Stimulated activated naive CD8-positive, alpha-beta T cell treated with anti-CD3 and anti-CD28 coated beads, Interleukin-15, Interleukin-2, amounts not matched to agents 100 ng/mL and 50 ng/mL, for 24 hours (primary cell): ENCODE results near the gene FRMD4A.
"Not testable (repeated sequence)": the region's sequence is repeated elsewhere in the genome, so short reads cannot be mapped to it uniquely, and the experiment has no call there.

Source experiments
- H3K27ac Mint-ChIP-seq: one replicate; pipeline ENCODE4 v1.8.0; 2021; ENCODE audit warnings: mild to moderate bottlenecking, mixed read lengths
- H3K27me3 Mint-ChIP-seq: one replicate; pipeline ENCODE4 v1.8.0; 2021; ENCODE audit warnings: mixed read lengths
- H3K36me3 Mint-ChIP-seq: one replicate; pipeline ENCODE4 v1.8.0; 2021; ENCODE audit warnings: low read depth, mixed read lengths
- H3K4me1 Mint-ChIP-seq: one replicate; pipeline ENCODE4 v1.8.0; 2021; ENCODE audit warnings: low read depth, mixed read lengths
- H3K4me3 Mint-ChIP-seq: one replicate; pipeline ENCODE4 v1.8.0; 2021; ENCODE audit warnings: mild to moderate bottlenecking, mixed read lengths
- H3K9me3 Mint-ChIP-seq: one replicate; pipeline ENCODE4 v1.8.0; 2021; ENCODE audit warnings: mixed read lengths

The FRMD4A gene

GRCh38 chr10:13959443-13960359 lies 371.0 kb downstream of the FRMD4A start:
- Mint-ChIP-seq H3K27ac (no peak overlapping the region), H3K36me3 (no peaks in the 10 kb centered on the region), H3K4me3 (no peak overlapping the region), H3K4me1 (peaks cover 11% of the 10 kb centered on the region), H3K27me3 (peaks cover 20% of the 10 kb centered on the region), H3K9me3 (no peaks in the 10 kb centered on the region)

- H3K27ac Mint-ChIP-seq: no peak overlapping the region
- H3K4me1 Mint-ChIP-seq: peaks cover 11% of the 10 kb centered on the region
These were observed 372.9 kb downstream of the FRMD4A start for GRCh38 chr10:13957856-13958255.

DNA sequence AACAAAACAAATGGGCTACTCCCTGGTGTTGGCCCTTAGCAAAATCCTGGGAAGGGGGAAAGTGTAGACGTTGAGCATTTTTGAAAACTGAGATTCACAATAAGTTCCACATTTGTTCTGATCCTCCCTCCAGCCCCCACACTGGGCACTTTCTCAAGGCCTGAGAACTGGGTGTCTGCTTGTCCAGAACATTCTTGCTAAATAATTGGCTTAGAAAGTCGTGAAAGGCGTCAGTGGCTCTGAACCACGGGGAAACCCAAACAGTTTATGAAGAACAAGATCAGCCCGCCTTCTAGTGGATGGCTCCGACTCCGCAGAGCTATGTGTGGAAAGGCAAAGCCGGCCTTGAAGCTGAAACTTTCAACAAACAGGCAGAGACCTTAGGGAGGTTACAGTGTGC lies 373.9 kb downstream of the FRMD4A start:
- Mint-ChIP-seq H3K9me3 (peaks cover 3% of the 10 kb centered on the region), H3K4me3 (no peak overlapping the region), H3K27ac (no peak overlapping the region), H3K36me3 (no peaks in the 10 kb centered on the region), H3K4me1 (peaks cover 11% of the 10 kb centered on the region), H3K27me3 (peaks cover 20% of the 10 kb centered on the region)

More at GRCh38 chr10:13957856-13958255, 372.9 kb downstream of the FRMD4A start:
- H3K27me3 Mint-ChIP-seq: peaks cover 20% of the 10 kb centered on the region
- no peak overlapping the region for H3K4me3 Mint-ChIP-seq
- no peaks in the 10 kb centered on the region for H3K36me3 Mint-ChIP-seq
- peaks cover 3% of the 10 kb centered on the region for H3K9me3 Mint-ChIP-seq

DNA sequence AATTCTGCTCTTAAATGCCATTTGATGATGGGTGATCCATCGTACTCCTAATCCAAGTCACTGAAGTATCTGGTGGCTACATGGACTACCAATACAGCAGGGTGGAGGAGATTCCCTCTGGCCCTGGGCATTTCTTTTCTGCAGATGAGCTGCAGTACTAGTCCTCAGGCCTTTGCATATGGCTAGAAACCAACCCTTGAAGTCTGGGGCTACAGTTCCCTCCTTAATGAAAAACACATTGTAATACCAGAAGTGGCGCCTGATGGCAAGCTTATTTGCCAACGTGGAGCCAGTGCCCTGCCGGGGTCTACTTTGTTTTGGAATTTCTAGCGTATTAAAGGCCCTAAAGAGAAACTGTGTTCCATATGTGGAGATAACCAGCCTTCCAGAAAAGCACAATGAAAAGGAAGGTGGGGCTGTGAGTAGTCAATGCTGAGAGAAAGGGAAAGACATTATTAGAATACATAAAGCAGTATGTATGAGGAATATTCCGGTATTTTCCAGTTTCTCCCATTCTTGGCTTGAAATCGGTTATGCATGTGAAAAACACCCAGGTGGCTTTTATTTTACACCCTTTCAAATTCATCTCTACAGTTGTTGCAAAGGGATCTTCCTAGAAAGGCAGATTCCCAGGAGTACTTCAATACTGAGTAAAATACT lies 375.2 kb downstream of the FRMD4A start:
- H3K27ac Mint-ChIP-seq: no peak overlapping the region
- peaks cover 3% of the 10 kb centered on the region for H3K4me1 Mint-ChIP-seq
- no peaks in the 10 kb centered on the region for H3K36me3 Mint-ChIP-seq
- H3K4me3 Mint-ChIP-seq: no peak overlapping the region
- peaks cover 12% of the 10 kb centered on the region for H3K9me3 Mint-ChIP-seq
- peaks cover 16% of the 10 kb centered on the region for H3K27me3 Mint-ChIP-seq

GRCh38 chr10:13954195-13954594 lies 376.5 kb downstream of the FRMD4A start:
- not testable (repeated sequence) for H3K36me3 Mint-ChIP-seq, H3K27me3 Mint-ChIP-seq, H3K27ac Mint-ChIP-seq, H3K4me3 Mint-ChIP-seq
- peaks cover 11% of the 10 kb centered on the region for H3K4me1 Mint-ChIP-seq
- peaks cover 13% of the 10 kb centered on the region for H3K9me3 Mint-ChIP-seq

DNA sequence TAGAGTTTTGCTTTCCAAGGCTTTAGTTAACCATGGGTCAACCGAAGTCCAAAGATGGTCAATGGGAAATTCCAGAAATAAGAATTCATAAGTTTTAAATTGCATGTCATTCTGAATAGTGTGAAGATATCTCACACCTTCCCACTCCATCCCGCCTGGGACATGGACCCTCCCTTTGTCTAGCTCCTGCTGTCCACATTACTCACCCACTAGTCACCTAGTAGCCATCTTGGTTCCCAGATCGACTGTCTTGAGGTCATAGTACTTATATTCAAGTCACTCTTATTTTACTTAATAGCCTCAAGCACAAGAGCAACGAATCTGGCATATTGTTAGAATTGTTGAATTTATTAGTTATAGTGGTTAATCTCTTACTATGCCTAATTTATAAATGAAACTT lies 377.4 kb downstream of the FRMD4A start:
- no peaks in the 10 kb centered on the region for H3K36me3 Mint-ChIP-seq
- no peak overlapping the region for H3K4me3 Mint-ChIP-seq
- H3K4me1 Mint-ChIP-seq: peaks cover 11% of the 10 kb centered on the region
- H3K9me3 Mint-ChIP-seq: peaks cover 13% of the 10 kb centered on the region
- peaks cover 10% of the 10 kb centered on the region for H3K27me3 Mint-ChIP-seq
- H3K27ac Mint-ChIP-seq: no peak overlapping the region

DNA sequence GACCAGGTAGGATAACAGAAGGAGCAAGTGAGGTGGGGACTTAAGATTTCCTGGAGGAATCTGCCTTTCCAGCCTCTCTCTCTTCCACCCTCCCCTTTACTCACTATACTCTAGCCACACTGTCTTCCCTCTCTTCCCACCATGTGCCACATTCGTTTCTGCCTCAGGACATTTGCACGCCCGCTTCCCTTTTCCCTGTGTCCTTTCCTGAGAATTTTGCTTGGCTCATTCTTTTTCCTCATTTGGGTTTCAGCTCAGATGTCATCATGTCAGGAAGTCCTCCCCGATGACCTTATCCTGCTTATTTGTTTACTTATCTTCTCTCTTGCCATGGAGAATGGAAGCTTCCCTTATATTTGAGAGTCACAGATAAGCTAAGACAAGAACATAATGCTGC lies 380.2 kb downstream of the FRMD4A start:
- Mint-ChIP-seq H3K9me3 (peaks cover 13% of the 10 kb centered on the region), H3K27ac (no peak overlapping the region), H3K4me3 (no peak overlapping the region), H3K27me3 (peaks cover 4% of the 10 kb centered on the region), H3K36me3 (no peaks in the 10 kb centered on the region), H3K4me1 (peaks cover 11% of the 10 kb centered on the region)

GRCh38 chr10:13949844-13950542 lies 380.7 kb downstream of the FRMD4A start:
- Mint-ChIP-seq H3K9me3 (peaks cover 13% of the 10 kb centered on the region), H3K27me3 (peaks cover 4% of the 10 kb centered on the region), H3K27ac (no peak overlapping the region), H3K36me3 (no peaks in the 10 kb centered on the region), H3K4me3 (no peak overlapping the region), H3K4me1 (peaks cover 11% of the 10 kb centered on the region)

DNA sequence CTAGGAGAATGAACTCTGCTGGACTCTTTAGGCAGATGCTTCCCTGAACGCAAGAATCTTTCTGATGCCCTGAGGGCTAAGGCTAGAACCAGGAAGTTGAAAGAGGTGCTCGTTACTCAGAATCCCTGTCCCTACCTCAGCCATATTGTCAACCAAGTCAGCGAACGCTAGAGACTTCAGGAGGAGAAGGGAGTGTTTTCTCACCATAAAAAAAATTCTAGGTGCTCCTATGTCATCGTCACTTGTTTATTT lies 384.6 kb downstream of the FRMD4A start:
- Mint-ChIP-seq H3K36me3 (no peaks in the 10 kb centered on the region), H3K4me3 (no peak overlapping the region), H3K9me3 (peaks cover 7% of the 10 kb centered on the region), H3K27ac (no peak overlapping the region), H3K27me3 (peaks cover 4% of the 10 kb centered on the region), H3K4me1 (peaks cover 20% of the 10 kb centered on the region)

DNA sequence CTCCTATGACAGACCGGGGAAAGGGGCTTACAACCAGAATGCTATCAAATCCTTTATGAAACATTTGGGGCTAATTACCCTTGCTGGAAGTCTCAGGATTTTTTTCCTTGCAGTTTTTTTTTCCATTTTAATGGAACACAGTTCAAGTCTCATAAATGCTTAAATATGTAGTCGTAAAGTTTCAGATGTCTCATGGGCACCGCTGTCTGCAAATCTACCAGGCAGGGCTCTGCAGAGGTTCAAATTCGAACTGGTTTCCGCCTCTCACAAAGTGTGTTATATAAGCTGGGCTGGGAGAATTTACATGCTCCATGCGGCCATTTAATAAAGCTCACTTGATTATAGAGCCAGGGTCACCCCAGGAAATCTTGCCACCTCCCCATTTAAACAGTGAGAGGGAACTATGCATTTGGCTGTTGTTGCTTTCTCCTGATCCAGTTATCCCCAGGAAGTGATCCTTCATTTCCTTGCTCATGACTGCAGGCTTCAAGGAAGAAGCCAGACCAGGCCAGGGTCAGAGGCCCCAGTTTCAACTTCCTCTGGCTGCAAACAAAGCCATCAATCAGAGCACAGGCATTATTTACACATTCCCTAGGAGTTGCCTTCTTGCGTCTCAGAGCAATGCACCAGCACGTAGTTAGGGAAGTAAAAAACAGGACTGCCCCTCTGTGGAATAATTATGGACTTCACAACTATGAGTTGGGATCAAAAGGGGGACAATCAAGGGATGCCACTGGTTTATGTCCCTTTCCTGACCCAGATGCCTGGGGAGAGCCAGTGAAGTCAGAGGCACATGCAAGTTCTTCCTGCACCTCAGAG lies 385.1 kb downstream of the FRMD4A start:
- no peaks in the 10 kb centered on the region for H3K36me3 Mint-ChIP-seq
- peaks cover 18% of the 10 kb centered on the region for H3K4me1 Mint-ChIP-seq
- peaks cover 5% of the 10 kb centered on the region for H3K9me3 Mint-ChIP-seq
- peaks cover 2% of the 10 kb centered on the region for H3K27me3 Mint-ChIP-seq
- H3K27ac Mint-ChIP-seq: no peak overlapping the region
- no peak overlapping the region for H3K4me3 Mint-ChIP-seq

DNA sequence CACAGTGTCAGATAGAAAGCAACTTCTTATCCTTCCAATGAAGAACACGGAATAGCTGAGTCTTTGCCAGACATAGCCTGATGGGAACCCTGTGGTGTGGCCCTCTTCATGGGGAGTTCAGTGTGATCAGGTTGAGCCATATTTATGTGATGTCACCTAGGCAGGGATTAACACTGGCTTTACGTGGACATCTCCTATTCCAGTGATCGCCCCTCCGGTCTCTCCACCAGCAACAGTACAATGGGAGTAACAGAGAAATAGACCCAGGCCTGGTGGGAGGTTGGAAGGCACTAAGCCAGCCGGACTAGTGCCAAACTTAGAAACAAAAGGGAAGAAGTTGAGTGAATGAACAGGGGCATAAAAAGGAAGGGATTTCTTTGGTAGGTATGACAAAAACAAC lies 385.9 kb downstream of the FRMD4A start:
- H3K36me3 Mint-ChIP-seq: no peaks in the 10 kb centered on the region
- no peaks in the 10 kb centered on the region for H3K27me3 Mint-ChIP-seq
- H3K27ac Mint-ChIP-seq: no peak overlapping the region
- peaks cover 8% of the 10 kb centered on the region for H3K9me3 Mint-ChIP-seq
- H3K4me1 Mint-ChIP-seq: peaks cover 12% of the 10 kb centered on the region
- H3K4me3 Mint-ChIP-seq: no peak overlapping the region

DNA sequence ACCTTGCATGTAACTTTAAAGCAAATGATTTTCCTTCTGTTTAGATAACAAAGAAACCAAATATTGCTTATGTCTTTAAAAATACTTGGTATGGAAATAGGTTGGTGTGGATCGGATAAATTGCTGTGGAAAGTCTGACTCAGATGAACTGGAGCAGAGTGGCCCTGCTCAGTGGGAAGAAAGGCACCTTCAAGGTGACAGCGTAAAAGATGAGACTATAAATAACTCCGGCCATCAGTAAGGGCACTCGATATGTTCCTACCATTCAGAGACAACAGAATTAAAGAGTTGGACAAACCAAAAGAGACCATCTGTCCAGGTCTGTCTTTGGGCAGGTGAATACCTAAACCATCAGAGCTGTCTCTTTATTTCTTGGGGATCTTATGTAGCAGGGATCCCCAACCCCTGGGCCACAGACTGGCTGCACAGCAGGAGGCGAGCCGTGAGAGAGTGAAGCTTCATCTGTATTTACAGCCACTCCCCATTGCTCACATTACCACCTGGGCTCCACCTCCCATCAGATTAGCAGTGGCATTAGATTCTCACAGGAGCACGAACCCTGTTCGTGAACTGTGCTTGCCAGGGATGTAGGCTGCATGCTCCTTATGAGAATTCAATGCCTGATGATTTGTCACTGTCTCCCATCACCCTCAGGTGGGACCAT lies 386.9 kb downstream of the FRMD4A start:
- no peak overlapping the region for H3K27ac Mint-ChIP-seq
- H3K27me3 Mint-ChIP-seq: no peaks in the 10 kb centered on the region
- peaks cover 8% of the 10 kb centered on the region for H3K9me3 Mint-ChIP-seq
- H3K36me3 Mint-ChIP-seq: no peaks in the 10 kb centered on the region
- no peak overlapping the region for H3K4me3 Mint-ChIP-seq
- peaks cover 9% of the 10 kb centered on the region for H3K4me1 Mint-ChIP-seq

DNA sequence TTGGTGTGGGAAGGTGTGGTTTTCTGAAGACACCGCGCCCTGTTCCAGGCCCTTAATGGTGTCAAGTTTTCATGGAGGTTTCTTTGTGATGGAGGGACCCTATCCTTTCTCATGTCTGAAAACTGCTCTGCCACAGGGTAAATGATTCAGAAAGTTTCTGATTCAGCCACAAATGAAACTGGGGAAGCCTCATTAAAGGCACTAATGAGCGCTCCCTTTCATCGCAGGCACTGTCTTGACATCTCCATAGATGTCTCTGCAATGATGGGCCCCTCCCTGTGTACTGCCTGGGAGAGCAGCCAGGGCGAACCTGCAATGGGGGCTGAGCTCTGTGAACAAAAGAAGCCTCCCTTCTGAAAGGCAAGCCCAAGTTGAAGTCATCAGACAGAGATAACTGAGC lies 388.7 kb downstream of the FRMD4A start:
- Mint-ChIP-seq H3K4me1 (peaks cover 9% of the 10 kb centered on the region), H3K4me3 (no peak overlapping the region), H3K9me3 (peaks cover 8% of the 10 kb centered on the region), H3K36me3 (no peaks in the 10 kb centered on the region), H3K27ac (no peak overlapping the region), H3K27me3 (peaks cover 2% of the 10 kb centered on the region)

DNA sequence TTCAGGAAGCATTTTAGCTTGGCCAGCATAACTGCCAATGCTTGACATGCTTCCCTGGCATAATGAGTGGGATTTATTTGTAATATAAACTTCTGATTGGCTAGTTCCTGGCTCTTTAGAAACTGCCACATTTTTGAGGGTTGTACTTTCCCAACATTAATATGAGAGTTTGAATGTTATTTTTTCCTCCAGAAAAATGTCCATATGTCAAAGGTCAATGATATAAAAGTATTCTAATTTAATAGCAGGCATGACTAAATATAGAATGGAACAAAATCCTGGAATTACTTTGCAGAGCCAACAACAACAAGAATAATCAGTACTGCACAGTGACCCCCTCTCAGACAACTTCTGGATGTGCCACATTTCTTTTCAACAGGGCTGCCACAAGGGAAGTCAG lies 391.3 kb downstream of the FRMD4A start:
- Mint-ChIP-seq H3K36me3 (no peaks in the 10 kb centered on the region), H3K27me3 (peaks cover 2% of the 10 kb centered on the region), H3K4me3 (no peak overlapping the region), H3K4me1 (peaks cover 9% of the 10 kb centered on the region), H3K9me3 (peaks cover 8% of the 10 kb centered on the region), H3K27ac (no peak overlapping the region)
